Stomach (tissue), 4 donors: ENCODE data around the gene LORICRIN.

ENCODE experiments used
- CTCF ChIP-seq, 7 experiments: fragments of 450-650 bp in 4 of 7; fragments of 200-600 bp in 3 of 7; sonication (generic) in 3 of 7; IDR thresholded peaks; one replicate each; pipeline ENCODE4 v1.5.1; 2016 to 2019; ENCODE audit warnings: antibody characterized with exemption in 7 of 7, control low read depth in 2 of 7, mild to moderate bottlenecking in 1 of 7
- POLR2A ChIP-seq, 4 donors: fragments of 450-650 bp; IDR thresholded peaks; one replicate each; pipeline ENCODE4 v1.6.1; 2016; ENCODE audit warnings: antibody characterized with exemption in 4 of 4, control low read depth in 2 of 4, mild to moderate bottlenecking in 1 of 4, moderate library complexity in 1 of 4

GRCh38 chr1:153309441-153309840 is 50.0 kb downstream of the LORICRIN start:
- TF ChIP-seq CTCF (IDR thresholded peaks at IDR 0.05), result no peak
- no peak for TF ChIP-seq POLR2A (IDR thresholded peaks at IDR 0.05)
